Astrocyte of the hippocampus (primary cell): ENCODE data around the gene CFDP1.

ENCODE experiments used
- DNase-seq: peaks from one replicate; pipeline ENCODE4 v3.0.0; 2011; ENCODE audit warnings: low read depth, low spot score

Gene CFDP1

GRCh38 chr16:75432828-75433731 lies at the start of gene CFDP1:
Gene CFDP1, minus strand, starts transcription at chr16:75433503. Its CDS starts 151 bp downstream, at chr16:75433352.
- DNase-seq, result peak; percentile 98

GRCh38 chr16:75482434-75483205 lies 49.3 kb upstream of the CFDP1 start:
- DNase-seq, result no peak

GRCh38 chr16:75481475-75481874 lies 48.2 kb upstream of the CFDP1 start:
- no peak for DNase-seq

GRCh38 chr16:75479421-75479990 lies 46.2 kb upstream of the CFDP1 start:
- no peak for DNase-seq

GRCh38 chr16:75478480-75479345 lies 45.4 kb upstream of the CFDP1 start:
- no peak for DNase-seq

DNA sequence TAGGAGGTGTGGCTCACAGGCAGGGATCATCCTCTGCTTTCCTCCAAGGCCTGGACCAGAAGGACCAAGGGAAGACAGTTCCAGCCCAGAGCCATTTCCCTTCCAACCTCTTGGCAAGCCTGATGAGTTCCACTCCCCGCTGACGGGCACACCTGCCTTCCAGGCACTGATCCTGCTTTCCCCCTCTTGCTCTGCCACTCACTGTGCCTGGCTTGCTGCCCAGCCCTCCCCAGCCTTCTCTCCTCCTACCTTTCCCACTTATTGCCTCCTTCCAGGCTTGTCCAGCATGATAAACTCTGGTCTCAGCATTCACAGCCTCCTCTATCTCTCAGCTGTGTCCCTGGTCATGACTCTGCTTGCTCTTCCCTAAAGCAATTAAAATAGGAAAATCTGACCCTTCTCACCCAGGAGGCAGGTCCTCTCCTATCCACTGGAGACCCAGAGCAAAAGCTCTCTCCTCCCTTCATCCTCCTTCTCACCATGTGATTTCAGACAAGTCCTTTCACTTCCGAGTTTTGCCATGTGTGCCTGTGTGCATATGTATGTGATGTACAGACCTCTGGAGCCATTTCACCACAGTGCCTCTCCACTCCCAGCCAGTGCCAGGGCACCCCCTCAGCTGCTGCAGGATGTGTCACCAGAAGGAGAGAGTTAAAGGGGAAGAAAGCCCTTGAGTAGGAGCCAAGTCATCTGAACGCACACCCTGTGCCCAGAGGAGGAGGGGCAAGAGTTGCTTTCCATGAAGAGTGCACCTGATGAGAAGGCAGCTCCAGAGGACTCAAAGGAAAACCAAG lies 44.6 kb upstream of the CFDP1 start:
- DNase-seq, result no peak

DNA sequence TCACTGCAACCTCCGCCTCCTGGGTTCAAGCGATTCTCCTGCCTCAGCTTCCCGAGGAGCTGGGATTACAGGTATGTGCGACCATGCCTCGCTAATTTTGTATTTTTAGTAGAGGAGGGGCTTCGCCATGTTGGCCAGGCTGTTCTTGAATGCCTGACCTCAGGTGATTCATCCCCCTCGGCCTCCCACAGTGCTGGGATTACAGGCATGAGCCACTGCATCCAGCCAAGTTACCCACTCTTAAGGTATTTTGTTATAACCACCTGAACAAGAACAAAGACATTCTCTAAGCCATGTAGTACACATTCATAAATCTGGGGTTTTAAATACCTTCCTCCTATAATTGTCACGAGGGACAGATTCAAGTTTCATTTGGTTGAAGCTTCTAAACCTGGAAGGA lies 43.5 kb upstream of the CFDP1 start:
- peak; percentile 65 for DNase-seq

GRCh38 chr16:75475420-75475847 lies 42.1 kb upstream of the CFDP1 start:
- no peak for DNase-seq

DNA sequence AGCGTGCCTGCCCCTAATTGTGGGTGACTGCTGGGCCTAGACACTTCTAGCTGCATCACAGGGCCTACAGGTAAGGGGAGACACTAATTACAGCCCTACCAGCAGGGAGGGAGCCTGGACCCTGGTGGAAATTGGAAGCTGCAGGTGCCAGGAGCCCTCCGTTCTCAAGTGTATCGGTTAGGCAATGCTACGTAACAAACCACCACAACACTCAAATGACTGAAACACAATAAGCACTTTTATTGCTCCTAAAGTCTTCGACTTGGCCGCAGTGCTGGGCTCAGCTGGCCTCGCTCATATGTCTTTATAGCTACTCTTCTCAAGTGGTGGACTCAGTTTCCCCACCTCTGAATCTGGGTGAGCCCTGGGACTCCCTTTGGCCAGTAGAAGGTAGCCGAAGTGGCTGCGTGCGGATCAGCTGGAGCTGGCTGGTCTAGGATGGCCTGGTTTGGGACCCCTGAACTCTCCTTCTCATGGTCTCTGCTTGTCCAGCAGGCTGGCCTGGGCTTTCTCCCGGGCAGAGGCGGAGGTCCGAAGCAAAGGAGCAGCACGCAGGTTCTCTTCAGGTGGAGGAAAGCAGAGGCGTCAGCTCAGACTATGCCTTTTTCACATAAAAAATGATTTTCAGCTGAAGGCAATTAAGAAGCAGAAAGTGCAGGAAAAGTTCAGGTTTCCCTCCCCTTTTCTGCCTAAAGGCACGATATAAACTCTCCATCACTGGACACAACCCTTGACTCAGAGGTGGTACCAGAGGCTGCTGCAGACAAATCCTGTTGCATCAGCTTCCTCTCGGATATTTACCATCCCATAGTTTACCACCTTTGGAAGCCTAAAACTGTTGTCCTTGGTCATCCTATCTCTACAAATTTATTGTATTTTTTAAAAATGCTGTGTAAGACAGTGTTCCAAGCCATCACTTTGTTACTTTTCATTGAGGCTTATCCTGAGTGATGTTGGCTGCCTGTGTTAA lies 39.9 kb upstream of the CFDP1 start:
- DNase-seq, result no peak

DNA sequence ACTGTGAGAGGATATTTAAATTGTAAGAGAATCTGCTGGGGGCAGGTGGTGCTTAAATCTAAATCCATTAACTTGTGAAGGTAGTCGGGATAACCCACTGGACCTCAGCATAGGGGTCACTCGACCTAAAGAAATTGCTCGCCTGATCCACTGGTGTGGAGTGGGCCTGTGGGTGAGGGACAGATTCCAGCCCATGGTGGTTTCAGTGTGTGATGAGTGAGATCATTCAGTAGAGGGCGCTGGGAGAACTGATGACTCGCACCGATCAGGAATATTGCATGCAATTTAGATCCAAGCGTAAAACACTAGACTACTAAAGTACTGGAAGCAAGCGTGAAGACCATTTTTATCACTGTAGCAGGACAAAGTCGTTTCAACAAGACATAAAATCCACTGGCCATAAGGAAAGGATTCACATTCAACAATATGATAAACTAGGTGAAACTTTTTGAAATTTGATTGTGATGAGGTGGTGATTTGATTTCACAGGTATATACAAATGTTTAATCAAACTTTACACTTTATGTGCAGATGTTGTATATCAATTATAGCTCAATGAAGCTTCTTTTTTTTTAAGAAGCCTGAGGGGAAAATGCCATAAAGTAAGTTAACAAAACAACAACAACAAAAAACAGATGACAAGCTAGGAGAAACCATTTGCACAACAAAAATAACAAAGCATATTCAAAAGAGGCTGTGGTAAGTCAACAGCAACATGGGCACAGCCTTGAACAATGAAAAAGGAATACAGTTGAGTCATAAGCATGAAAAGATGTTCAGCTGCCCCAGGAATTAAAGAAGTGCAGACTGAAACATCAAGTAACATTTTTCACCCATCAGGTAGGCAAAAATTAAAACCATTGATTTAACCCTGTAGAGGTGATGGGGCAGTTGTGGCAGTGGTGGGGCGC lies 38.7 kb upstream of the CFDP1 start:
- peak; percentile 80 for DNase-seq

DNA sequence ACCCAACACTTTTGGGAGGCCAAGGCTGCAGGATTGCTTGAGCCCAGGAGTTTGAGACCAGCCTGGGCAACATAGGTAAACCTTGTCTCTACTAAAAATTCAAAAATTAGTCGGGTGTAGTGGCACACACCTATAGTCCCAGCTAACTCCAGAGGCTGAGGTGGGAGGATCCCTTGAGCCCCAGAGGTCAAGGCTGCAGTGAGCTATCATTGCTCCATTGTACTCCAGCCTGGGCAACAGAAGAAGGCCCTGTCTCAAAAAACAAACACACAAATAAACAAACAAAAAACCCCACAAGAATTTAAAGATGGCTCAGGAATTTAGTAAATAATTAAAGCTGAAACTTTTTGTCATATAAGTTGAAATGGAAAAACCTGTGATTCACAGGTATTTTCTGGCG lies 33.5 kb upstream of the CFDP1 start:
- DNase-seq, result no peak

DNA sequence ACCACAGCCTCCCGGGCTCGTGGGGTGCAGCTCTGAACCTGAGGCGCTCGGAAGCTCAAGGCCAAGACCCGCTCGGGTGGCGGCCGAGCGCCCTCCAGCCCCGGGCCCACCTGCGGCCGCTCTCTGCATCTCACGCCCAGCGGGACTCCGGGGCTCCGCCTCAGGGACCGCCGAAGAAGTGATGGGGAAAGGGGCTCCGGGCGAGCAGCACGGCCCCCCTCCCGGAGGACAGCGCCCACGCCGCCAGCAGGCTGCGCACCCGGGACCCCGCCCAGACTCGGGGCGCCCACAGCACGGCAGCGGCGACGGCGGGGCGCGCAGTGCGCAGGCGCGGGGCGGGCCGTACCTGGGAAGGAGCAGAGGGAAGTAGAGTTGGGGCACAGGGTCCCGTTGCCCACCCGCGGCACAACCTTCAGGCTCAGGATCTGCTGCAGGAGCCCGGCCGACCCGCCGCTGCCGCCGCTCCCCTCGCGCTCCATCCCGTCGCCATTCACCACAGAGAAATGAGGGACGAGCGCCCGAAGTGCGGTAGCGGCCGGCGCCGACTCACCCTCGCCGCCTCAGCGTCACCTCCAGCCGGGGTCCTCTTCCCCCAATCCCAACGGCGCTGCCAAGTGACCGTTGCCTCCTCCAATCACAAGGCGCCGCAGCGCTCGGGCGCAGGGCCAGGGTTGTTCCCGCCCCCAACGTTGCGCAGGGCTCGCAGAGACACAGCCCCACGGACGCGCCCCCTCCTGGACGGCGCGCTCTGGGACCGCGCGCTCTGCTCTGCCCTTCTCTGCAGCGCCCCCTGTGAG lies 31.0 kb upstream of the CFDP1 start, which contains the start of gene TMEM170A:
Gene TMEM170A, minus strand, starts transcription at position 568 of the 797 bp plus-strand sequence. Its CDS starts 89 bp downstream, at position 479.
- DNase-seq, result peak; percentile 100

GRCh38 chr16:75463389-75464121 lies 30.3 kb upstream of the CFDP1 start:
- DNase-seq, result peak; percentile 68

GRCh38 chr16:75462806-75463205 lies 29.5 kb upstream of the CFDP1 start:
- DNase-seq, result no peak

DNA sequence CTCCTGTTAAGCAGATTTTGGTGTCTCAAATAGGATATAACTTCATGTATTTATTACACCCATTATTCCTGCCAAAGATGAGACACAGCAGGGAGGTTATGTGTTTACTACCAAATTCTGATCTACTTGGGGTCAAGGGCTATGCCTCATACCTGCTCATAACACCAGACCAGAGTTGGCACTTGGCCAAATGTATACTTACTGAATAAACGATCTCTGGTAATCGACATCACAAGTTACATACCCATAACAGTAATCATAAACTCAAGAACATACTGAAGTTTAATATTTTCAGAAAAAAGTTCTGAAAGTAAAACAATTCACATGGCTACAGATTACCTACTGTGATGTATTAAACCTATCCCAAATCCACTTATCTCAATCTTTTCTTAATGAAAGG lies 28.3 kb upstream of the CFDP1 start:
- DNase-seq, result no peak

GRCh38 chr16:75460446-75460845 lies 27.1 kb upstream of the CFDP1 start:
- peak; percentile 62 for DNase-seq

DNA sequence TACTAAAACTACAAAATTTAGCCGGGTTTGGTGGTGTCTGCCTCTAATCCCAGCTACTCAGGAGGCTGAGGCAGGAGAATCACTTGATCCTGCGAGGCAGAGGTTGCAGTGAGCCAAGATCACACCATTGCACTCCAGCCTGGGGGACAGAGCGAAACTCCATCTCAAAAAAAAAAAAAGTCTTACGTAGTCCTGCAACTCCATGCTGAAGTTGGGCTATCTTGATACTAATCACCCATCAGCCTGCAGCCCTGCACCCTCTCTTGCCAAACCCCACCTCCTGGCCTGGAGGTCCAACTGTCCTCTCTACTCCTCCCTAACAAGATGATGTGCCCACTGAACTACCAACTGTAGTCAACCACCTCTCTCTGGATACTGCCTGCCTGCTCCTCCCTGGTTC lies 26.4 kb upstream of the CFDP1 start:
- DNase-seq, result no peak
